Gastroesophageal sphincter (tissue), 4 donors: ENCODE data around the gene ABTB2. TPM values are rescaled to one million over a fixed set of nuclear protein-coding genes. Genes with fewer than 3 reads are reported as not detected.

Experiments
- ATAC-seq: fragments of 150-250 bp; one replicate; pipeline ENCODE4 v1.9.1; 2016; ENCODE audit warnings: mild to moderate bottlenecking, moderate library complexity
- H3K27ac ChIP-seq, 4 donors: fragments of 200-600 bp; sonication (generic) in 3 of 4; 1 replicate in 3 of 4; 2 replicates in 1 of 4; pipeline ENCODE4 v1.5.1; 2016 to 2019
- H3K27me3 ChIP-seq: fragments of 200-600 bp; sonication (generic); one replicate; pipeline ENCODE4 v1.5.1; 2019
- H3K36me3 ChIP-seq, 2 donors: fragments of 200-600 bp; sonication (generic); one replicate each; pipeline ENCODE4 v1.5.1; 2019; ENCODE audit warnings: control low read depth in 1 of 2
- H3K4me1 ChIP-seq, 3 donors: fragments of 200-600 bp; sonication (generic); 1 replicate in 2 of 3; 2 replicates in 1 of 3; pipeline ENCODE4 v1.5.1; 2016 to 2019; ENCODE audit warnings: control low read depth in 2 of 3
- H3K4me3 ChIP-seq, 2 donors: fragments of 200-600 bp; sonication (generic); one replicate each; pipeline ENCODE4 v1.5.1; 2019; ENCODE audit warnings: mild to moderate bottlenecking in 1 of 2, moderate library complexity in 1 of 2
- H3K9me3 ChIP-seq, 3 donors: fragments of 200-600 bp; sonication (generic); one replicate each; pipeline ENCODE4 v1.5.1; 2017 to 2019; ENCODE audit warnings: control low read depth in 2 of 3
- EP300 ChIP-seq: sonication (generic); formaldehyde crosslinking; IDR thresholded peaks from one replicate; pipeline ENCODE4 v1.6.1; 2017; ENCODE audit warnings: antibody characterized with exemption, mild to moderate bottlenecking
- POLR2A ChIP-seq, 2 donors: fragments of 450-650 bp; IDR thresholded peaks; one replicate each; pipeline ENCODE4 v1.6.1; 2017; ENCODE audit warnings: antibody characterized with exemption in 2 of 2, mild to moderate bottlenecking in 2 of 2, moderate library complexity in 1 of 2
- POLR2AphosphoS5 ChIP-seq: sonication (generic); formaldehyde crosslinking; IDR thresholded peaks from one replicate; pipeline ENCODE4 v1.6.1; 2017; ENCODE audit warnings: antibody characterized with exemption
- WGBS, 2 donors: methylation state at CpG; one replicate each; pipeline ENCODE4 v1.1.5; 2018; ENCODE audit warnings: low coverage in 1 of 2; 5-methylcytosine and 5-hydroxymethylcytosine counted together
- total RNA-seq, 4 donors: library from RNA; depleted of rRNA; stranded (reverse); fragments of >200 nt; gene quantifications; one replicate each; pipeline ENCODE4 v1.1.0, GENCODE V29; 2016
- TF ChIP-seq, protein P1 (sequence below), 4 experiments: fragments of 200-600 bp in 2 of 4; fragments of 450-650 bp in 2 of 4; sonication (generic) in 1 of 4; IDR thresholded peaks; one replicate each; pipeline ENCODE4 v1.5.1; 2017 to 2019; ENCODE audit warnings: antibody characterized with exemption in 4 of 4, mild to moderate bottlenecking in 2 of 4, moderate library complexity in 2 of 4

ABTB2 gene
- total RNA-seq, 4 donors from 2014 or later: 4.1 to 11.0 (median 7.5) TPM

DNA sequence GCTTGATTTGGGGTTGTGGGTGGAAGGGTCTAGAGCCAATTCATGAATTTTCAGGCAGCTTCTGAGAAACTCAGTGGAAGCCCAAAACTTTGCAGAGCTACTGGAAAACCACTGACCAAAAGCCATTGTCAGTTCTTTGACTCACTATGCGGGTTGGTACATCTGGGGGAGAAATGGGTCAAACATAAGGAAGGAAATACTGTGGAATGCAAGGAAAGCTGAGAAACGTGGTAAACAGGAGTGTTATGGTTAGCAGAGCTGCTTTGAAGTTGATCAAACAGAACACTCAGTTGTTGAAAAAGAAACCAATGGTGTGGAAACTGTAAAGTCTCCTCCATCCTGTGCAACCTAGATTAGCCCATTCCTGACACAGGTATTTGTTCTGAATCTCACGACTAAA is 6.3 kb upstream of the ABTB2 start:
- WGBS, 2 donors: 43 to 67% methylated on average over 2 to 3 of the region's 3 CpGs

DNA sequence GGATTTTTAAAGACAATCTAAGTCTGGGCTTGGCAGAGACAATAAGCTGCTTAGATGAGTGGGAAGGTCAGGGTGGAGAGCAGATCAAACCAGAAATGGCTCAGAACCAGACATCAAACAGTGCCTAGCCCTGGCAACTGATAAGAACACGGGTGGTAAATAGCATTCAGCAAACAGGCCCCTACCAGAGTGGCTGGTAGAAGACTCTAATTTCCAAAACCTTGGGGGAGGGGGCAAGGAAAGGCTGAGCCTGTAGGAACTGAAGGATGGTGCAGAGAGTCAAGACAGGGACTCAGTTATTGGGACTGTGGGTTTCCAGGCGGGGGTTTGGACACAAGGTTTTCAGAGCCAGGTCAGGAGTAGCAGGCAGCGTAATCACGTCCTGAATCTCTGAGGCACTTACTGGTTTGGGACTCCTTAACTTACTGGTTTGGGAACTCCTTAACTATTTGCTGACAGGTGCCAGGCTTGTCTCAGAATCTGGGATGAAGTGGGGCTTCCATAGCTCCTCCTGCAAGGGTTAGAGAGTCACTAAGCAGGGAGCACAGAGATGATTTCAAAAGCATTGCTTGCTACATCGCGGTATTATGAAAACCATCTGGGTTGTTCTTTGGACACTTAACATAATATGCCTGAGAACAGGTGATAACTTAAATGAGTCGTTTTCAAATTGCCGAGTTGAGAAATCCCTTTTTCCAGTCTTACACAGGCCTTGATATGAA is 5.7 kb upstream of the ABTB2 start:
- Histone ChIP-seq H3K4me3 (no peak overlapping the region), H3K4me1 (peaks cover 0 to 6% (median 0%) of the 10 kb centered on the region in 3 donors), H3K27ac (no peak overlapping the region), H3K36me3 (no peaks in the 10 kb centered on the region), H3K27me3 (peaks cover 5% of the 10 kb centered on the region), H3K9me3 (no peaks in the 10 kb centered on the region)
- no peak for ATAC-seq
- 68 to 88% methylated on average over 6 to 8 of the region's 8 CpGs for WGBS, 2 donors
- no peak for TF ChIP-seq EP300
- TF ChIP-seq POLR2A (IDR thresholded peaks at IDR 0.05): no peak

More for the DNA sequence above, 6.3 kb upstream of the ABTB2 start:
- no peak overlapping the region for H3K27ac ChIP-seq
- no peaks in the 10 kb centered on the region for H3K36me3 ChIP-seq
- peaks cover 0 to under 1% (median 0%) of the 10 kb centered on the region in 3 donors for H3K4me1 ChIP-seq
- no peak for ATAC-seq
- no peaks in the 10 kb centered on the region for H3K9me3 ChIP-seq
- no peak for TF ChIP-seq EP300
- TF ChIP-seq POLR2AphosphoS5: no peak
- TF ChIP-seq, protein P1, sequence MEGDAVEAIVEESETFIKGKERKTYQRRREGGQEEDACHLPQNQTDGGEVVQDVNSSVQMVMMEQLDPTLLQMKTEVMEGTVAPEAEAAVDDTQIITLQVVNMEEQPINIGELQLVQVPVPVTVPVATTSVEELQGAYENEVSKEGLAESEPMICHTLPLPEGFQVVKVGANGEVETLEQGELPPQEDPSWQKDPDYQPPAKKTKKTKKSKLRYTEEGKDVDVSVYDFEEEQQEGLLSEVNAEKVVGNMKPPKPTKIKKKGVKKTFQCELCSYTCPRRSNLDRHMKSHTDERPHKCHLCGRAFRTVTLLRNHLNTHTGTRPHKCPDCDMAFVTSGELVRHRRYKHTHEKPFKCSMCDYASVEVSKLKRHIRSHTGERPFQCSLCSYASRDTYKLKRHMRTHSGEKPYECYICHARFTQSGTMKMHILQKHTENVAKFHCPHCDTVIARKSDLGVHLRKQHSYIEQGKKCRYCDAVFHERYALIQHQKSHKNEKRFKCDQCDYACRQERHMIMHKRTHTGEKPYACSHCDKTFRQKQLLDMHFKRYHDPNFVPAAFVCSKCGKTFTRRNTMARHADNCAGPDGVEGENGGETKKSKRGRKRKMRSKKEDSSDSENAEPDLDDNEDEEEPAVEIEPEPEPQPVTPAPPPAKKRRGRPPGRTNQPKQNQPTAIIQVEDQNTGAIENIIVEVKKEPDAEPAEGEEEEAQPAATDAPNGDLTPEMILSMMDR (IDR thresholded peaks at IDR 0.05): no peak
- TF ChIP-seq POLR2A (IDR thresholded peaks at IDR 0.05): no peak
- H3K27me3 ChIP-seq: peaks cover 5% of the 10 kb centered on the region
- H3K4me3 ChIP-seq: no peak overlapping the region

DNA sequence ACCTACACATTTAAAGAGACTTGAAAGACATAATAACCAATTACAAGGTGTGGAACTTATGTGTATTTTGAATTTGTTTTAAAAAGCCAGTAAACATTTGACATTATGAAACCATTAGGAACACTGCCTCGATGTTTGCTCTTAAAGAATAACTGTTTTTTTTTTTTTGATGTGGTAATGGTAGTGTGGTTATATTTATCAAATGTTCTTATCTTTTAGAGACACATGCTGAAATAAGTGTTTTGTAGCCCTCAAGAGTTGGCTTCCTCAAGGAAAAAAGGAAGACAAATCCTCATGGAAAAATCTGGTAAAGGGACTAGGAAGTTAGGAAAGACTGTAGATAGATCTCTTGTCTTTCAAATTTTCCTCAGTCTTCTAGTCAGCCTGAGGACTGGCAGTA is 2.2 kb upstream of the ABTB2 start:
- peaks cover 0 to 37% (median 14%) of the 10 kb centered on the region in 3 donors for H3K4me1 ChIP-seq
- no peaks in the 10 kb centered on the region for H3K27me3 ChIP-seq
- H3K9me3 ChIP-seq: no peaks in the 10 kb centered on the region
- no peak overlapping the region for H3K27ac ChIP-seq
- no peaks in the 10 kb centered on the region for H3K36me3 ChIP-seq
- no peak overlapping the region for H3K4me3 ChIP-seq
- 8 to 29% methylated on average over 1 of the region's 1 CpG for WGBS, 2 donors
- TF ChIP-seq, protein P1 (IDR thresholded peaks at IDR 0.05): no peak
- TF ChIP-seq EP300: no peak
- no peak for TF ChIP-seq POLR2A (IDR thresholded peaks at IDR 0.05)
- no peak for TF ChIP-seq POLR2AphosphoS5
- ATAC-seq: no peak

DNA sequence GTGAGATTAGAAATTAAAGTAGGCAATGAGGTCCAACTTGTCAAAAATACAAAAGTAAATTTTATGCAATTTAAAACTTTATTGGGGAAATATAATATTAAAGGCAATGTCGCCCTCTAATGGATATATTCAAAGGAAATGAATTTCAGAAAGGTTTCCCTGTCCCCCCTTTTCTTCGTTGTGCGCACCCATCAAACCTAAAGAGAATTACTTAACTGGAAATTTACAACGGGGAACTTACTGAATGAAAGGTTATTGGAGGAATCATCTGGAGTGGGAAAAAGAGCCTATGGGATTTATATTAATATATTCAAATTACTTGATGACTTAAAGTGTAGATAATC is 1.7 kb upstream of the ABTB2 start:
- Histone ChIP-seq H3K4me1 (peaks cover 0 to 42% (median 14%) of the 10 kb centered on the region in 3 donors), H3K27me3 (no peaks in the 10 kb centered on the region), H3K9me3 (no peaks in the 10 kb centered on the region), H3K36me3 (no peaks in the 10 kb centered on the region), H3K4me3 (peak overlapping the region in 1 of 2 donors; percentile 68), H3K27ac (peak overlapping the region in 3 of 4 donors; percentile 80 to 89 (median 87))
- ATAC-seq: no peak
- whole genome bisulfite sequencing, 2 donors: 0% methylated on average over 4 of the region's 4 CpGs
- TF ChIP-seq, protein P1 (IDR thresholded peaks at IDR 0.05): peak in 3 of 4 experiments; percentile 24 to 50 (median 41)
- TF ChIP-seq EP300 (no peak), POLR2A (IDR thresholded peaks at IDR 0.05) (no peak), POLR2AphosphoS5 (no peak)

DNA sequence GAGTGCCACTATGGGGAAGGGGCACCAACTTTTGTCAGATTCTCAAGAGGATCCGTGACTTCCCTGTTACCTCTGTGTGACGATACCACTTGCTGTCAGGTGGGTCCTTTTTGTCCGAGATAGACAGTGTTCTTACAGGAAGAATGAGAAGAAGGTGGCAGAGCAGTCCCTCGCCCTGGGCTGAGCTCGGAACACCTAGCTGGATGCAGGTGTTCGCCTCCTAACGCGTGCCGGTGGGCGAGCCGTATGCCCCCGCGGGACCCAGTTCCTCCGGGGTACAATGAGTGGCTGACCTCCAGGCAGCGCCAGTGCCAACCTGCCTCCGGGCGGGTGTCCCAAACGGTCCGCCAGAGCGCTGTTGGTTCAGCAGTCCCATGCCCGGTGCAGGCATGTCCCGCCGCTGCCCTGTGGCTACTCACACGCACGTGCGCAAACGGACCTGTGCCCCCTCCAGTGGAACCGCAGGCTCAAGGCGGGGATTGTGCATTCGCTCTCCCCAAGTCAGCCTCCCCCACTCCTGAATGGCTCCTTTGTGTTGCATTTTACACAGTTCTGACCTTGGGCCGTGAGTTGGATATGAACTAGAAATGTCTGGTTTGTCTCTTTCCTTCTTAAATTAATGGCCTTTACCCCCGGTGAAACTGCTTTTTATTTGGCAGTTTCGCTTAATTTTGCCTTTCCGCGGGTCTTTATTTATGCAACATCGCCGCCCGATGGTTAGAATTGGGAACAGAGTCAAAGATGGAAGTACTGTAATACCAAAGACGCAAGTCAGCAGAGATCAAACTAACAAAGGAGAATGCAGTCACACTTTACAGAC is 1.1 kb upstream of the ABTB2 start:
- Histone ChIP-seq H3K4me1 (peaks cover 0 to 48% (median 14%) of the 10 kb centered on the region in 3 donors), H3K36me3 (no peaks in the 10 kb centered on the region), H3K27me3 (no peaks in the 10 kb centered on the region), H3K27ac (peak overlapping the region; percentile 30 to 89 (median 84)), H3K9me3 (no peaks in the 10 kb centered on the region), H3K4me3 (peak overlapping the region; percentile 30 to 68)
- 0 to 1% methylated on average over 8 to 16 of the region's 39 CpGs for WGBS, 2 donors
- ATAC-seq: peak; percentile 31
- no peak for TF ChIP-seq EP300
- TF ChIP-seq POLR2A (IDR thresholded peaks at IDR 0.05): no peak
- TF ChIP-seq POLR2AphosphoS5: no peak
- TF ChIP-seq, protein P1 (IDR thresholded peaks at IDR 0.05): peak; percentile 82 to 97 (median 88)
